Ovary (tissue), 3 donors: ENCODE measurements around the gene RBFOX2.

ENCODE experiments used
- POLR2A ChIP-seq: fragments of 450-650 bp; IDR thresholded peaks from one replicate; pipeline ENCODE4 v1.6.1; 2017; ENCODE audit warnings: antibody characterized with exemption, mild to moderate bottlenecking, moderate library complexity
- TF ChIP-seq, protein P1 (sequence below), 3 donors: fragments of 450-650 bp in 2 of 3; fragments of 200-600 bp in 1 of 3; IDR thresholded peaks; one replicate each; pipeline versions ENCODE4 v1.5.1 to v1.8.0; 2016 to 2022; ENCODE audit warnings: antibody characterized with exemption in 3 of 3, mild to moderate bottlenecking in 1 of 3
- donor health status: DM: no; HTN: no; CAD: no.

DNA sequence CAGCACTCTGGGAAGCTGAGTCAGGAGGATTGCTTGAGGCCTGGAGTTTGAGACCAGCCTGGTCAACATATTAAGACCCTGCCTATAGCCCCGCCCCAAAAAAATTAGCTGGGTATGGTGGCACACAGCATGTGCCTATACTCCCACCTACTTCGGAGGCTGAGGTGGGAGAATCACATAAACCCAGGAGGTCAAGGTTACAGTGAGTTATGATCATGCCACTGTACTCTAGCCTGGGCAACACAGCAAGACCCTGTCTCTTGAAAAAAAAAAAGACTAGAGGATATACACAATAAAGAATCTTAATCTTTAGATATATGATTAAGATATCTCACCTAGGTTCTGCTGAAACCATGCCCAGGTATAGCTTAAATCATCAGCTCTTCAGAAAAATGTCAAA is 174.3 kb downstream of the RBFOX2 start:
- no peak for TF ChIP-seq POLR2A
- TF ChIP-seq, protein P1, sequence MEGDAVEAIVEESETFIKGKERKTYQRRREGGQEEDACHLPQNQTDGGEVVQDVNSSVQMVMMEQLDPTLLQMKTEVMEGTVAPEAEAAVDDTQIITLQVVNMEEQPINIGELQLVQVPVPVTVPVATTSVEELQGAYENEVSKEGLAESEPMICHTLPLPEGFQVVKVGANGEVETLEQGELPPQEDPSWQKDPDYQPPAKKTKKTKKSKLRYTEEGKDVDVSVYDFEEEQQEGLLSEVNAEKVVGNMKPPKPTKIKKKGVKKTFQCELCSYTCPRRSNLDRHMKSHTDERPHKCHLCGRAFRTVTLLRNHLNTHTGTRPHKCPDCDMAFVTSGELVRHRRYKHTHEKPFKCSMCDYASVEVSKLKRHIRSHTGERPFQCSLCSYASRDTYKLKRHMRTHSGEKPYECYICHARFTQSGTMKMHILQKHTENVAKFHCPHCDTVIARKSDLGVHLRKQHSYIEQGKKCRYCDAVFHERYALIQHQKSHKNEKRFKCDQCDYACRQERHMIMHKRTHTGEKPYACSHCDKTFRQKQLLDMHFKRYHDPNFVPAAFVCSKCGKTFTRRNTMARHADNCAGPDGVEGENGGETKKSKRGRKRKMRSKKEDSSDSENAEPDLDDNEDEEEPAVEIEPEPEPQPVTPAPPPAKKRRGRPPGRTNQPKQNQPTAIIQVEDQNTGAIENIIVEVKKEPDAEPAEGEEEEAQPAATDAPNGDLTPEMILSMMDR (IDR thresholded peaks at IDR 0.05) = no peak
